HG03103 (cell line): ENCODE measurements around the gene NPBWR2.
A peak's percentile ranks its signal among the peaks of the same experiment; 100 is the strongest.
"Not testable (repeated sequence)": the region's sequence is repeated elsewhere in the genome, so short reads cannot be mapped to it uniquely, and the experiment has no call there.

ENCODE experiments used
- ATAC-seq: cut with Tn5 transposase; IDR thresholded peaks from one replicate; pipeline ENCODE4 v1.9.1; 2021; ENCODE audit warnings: low read depth; ENCODE audit not compliant: unreplicated experiment

Gene NPBWR2

GRCh38 chr20:64090165-64090564 is 17.2 kb downstream of the NPBWR2 start:
- no peak for ATAC-seq

GRCh38 chr20:64088586-64088985 is 18.8 kb downstream of the NPBWR2 start:
- not testable (repeated sequence) for ATAC-seq

DNA sequence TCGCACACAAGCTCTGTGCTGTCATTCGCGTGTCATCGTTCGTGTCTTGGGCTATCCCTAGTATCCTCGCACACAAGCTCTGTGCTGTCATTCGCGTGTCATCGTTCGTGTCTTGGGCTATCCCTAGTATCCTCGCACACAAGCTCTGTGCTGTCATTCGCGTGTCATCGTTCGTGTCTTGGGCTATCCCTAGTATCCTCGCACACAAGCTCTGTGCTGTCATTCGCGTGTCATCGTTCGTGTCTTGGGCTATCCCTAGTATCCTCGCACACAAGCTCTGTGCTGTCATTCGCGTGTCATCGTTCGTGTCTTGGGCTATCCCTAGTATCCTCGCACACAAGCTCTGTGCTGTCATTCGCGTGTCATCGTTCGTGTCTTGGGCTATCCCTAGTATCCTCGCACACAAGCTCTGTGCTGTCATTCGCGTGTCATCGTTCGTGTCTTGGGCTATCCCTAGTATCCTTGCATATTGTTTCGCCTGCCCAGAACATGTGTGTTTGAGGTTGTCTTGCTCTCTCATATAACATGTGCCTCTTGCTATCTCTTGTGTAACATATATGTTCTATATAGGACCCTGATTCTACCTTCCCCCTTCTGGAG is 20.0 kb downstream of the NPBWR2 start:
- ATAC-seq = not testable (repeated sequence)

DNA sequence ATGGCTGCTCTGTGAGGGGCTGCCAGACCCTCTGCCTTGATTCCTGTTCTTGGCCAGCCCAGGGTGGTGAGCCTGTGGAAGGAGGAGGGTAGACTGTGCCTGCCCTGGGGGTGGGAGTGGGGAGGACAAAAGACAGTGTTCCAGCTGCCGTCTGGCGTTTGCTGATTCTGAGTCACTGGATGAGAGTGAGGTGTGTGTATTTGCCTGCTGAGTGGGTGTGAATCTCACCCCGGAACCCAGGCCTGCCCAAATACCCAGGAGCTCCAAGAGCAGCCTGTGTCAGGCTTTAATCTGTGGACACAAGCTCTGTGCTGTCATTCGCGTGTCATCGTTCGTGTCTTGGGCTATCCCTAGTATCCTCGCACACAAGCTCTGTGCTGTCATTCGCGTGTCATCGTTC is 20.6 kb downstream of the NPBWR2 start:
- ATAC-seq = no peak

DNA sequence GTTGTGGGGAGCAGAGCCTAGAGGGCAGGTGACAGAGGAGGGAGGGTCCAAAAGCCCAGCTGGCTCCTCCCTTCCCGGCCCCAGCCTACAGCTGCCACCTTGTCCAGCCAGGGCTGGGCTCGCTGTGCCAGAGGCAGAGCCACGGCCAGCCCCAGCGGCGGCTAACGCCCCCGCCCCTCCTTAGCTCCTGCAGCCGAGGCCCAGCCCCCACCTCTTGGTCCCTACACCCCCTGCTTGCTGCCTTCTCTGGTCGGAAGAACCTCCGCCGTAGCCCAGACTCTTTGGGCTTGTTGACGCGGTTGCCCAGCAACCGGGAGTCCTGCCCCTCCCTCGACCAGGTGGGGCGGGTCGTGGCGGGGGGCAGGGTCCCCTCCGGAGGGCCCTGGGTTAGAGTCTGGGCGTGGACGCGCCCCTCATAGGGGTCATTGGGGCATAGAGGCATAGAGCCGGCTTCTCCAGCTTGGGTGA is 22.6 kb downstream of the NPBWR2 start:
- no peak for ATAC-seq

GRCh38 chr20:64083804-64084684 is 23.3 kb downstream of the NPBWR2 start, which contains the start of gene LKAAEAR1:
Gene LKAAEAR1 (minus strand): TSS chr20:64084398. CDS start chr20:64084219, 179 bp downstream.
- ATAC-seq = no peak

DNA sequence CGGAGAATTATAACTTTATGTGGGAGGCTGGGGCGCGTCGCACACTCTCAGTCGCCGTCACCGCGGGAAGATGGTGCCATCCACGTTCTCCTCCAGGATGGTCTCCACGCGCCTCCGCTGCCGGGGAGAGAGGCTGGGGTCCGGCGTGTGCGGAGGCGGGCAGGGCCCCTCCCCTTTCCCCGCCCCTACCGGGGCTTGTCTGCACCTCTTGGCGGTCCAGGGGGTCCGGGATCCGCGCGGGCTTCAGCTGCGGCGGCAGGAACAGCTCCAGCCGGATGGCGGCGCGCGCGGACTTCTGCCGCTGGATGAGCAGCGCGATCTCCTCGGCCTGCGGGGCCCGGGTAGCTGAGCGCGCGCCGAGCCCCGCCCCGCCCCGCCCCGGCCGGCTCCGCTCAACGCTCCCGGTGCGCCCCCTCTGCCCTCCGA is 24.0 kb downstream of the NPBWR2 start:
- ATAC-seq = no peak

DNA sequence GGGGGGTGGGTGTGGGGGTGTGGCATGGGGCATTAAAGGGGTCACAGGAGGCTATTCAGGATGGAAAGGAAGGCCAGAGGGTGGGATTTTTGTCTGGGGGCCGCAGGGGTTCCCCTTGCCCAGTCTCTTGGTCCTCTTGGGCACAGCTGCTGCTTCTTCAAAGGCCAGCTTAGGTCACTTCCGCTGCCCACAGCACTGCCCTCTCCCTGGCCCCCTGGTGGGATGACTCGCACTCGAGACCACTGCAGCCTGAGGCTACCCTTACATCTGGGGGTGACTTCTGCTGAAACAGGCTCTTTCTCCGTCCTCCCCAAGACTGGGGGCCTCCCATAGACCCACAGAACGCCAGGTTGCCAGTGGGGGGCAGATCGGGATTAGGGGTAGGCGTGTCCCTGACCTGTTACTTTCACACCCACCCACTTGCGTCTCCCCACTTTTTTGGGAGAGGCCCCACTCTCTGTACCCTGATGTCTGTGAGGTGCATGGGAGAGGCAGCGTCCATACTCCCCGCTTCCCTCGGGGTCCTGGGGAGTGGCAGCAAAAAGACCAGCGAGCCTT is 24.5 kb downstream of the NPBWR2 start:
- no peak for ATAC-seq

DNA sequence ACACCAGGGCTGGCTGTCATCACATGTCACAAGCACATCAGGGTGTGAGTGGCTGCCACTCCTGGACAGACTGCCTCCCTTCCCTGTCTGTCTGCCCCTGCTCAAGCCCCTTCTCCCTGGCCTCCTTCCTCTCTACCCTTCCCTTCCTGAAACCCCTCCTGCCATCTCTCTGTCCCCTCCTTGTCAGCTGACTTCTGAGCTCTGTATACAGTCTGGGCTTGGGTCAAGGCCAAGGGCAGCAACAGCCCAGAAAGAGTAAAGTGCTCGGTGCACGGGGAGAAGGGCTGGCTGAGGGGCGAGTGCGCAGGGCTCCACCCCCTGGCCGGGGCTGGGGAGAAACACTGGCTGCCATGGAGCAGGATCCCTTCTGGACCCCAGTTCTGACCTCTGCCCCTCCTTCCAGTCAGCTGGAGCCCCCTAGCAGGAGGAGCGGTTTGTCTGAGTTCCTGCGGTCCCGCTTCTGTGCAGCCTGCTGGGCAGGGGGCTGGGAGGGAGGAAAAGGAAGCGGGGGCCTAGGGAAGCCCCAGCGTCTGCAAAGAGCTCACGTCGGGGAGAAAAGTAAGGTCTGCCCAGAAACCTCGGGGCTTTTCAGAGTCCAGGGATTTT is 25.1 kb downstream of the NPBWR2 start:
- no peak for ATAC-seq

DNA sequence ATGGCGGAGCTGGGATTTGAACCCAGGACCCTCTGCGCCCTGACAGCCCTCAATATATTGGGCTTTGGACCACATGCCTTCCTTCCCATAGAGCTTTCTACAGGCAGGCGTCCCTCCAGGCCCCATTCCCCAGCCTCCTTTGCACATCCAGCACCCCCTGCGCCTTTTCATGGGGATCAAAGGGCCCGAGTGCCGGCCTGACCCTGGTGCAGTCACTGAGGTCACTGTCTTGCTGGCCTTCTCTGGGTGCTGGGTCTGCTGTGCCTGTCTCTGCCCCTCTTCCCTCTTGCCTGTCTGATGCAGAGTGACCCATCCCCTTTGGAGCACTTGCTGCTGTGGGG is 25.8 kb downstream of the NPBWR2 start:
- no peak for ATAC-seq

- no peak for ATAC-seq
Measured at GRCh38 chr20:64080813-64081623, 26.3 kb downstream of the NPBWR2 start.

DNA sequence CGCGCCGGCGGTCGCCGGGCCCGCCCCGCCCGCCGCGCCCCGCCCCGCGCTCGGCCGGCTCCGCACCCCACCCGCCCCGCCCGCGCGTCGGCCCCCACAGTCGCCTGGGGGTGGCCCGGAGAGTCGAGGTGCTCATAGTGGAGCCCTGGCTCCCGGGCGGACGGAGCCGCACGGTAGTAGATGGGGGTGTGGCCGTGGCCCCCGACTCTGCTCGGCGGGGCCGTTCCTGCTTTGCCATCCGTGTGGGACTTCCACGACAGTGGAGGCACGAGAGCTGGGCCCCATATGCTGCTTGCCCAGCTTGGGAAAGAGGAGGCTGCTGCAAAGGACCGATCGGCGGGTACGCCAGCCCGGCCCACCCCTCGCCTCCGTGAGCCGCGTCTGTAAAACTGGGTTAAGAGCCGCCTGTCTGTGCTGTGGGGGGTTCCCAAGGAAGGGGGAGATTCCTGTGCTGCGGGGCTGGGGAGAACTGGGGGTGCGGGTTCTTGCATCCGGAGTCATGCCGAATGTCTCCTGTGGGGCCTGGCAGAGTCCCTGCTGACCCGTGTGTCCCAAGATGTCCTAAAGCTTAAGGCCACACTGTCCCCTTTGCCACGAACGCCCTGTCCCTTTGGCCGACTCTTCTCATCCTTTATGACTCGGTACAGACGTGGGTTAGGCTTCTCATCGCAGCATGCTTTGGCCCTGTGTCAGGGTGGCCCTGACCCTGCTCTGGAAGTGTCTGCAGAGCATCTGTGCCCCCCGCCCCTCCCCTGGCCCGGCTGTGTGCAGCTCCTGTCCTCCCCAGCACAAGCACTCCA is 27.2 kb downstream of the NPBWR2 start, which contains the start of gene OPRL1:
OPRL1 (plus strand) TSS at position 70 of the 800 bp plus-strand sequence. CDS start 12,639 bp downstream, outside the sequence.
- ATAC-seq = no peak

- ATAC-seq = peak; percentile 33
Measured at GRCh38 chr20:64079273-64080012, 27.9 kb downstream of the NPBWR2 start, which contains the start of gene RGS19. Gene RGS19 (minus strand): TSS chr20:64079518. CDS start chr20:64076886, 2,632 bp downstream.

DNA sequence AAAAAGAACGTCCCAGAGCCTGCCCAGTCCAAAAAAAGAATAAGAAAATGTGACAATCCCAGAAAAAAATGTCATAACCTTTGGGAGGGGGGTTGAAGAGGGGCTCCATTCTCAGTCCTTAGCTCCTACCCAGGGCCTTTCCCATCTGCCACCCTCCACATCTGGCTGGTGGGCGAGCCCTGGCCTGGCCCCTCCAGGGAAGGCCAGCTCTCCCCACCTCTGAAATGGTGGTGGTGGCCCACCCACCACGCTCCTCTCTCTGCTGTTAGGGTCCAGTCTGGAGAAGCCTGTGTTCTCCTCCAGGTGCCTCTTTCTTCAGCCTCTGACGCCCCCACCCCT is 28.5 kb downstream of the NPBWR2 start:
- ATAC-seq = no peak

- no peak for ATAC-seq
Measured at GRCh38 chr20:64077876-64078551, 29.4 kb downstream of the NPBWR2 start.

DNA sequence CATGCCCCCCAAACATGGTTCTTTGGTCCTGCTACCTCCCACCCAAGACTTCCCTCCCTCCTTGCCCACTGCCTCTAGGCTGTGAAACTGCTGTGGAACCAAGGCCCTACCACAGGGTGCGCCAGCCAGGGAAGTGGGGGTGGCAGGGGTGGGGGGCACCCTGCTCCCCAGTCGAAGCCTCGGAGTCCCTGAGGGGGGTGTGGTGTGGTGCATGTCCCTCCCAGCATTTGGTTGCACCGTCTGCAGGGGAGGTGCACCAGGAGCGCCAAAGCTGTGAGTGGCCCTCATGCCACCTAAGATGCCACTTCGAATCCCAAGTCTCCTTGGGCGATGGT is 29.9 kb downstream of the NPBWR2 start:
- ATAC-seq = no peak

DNA sequence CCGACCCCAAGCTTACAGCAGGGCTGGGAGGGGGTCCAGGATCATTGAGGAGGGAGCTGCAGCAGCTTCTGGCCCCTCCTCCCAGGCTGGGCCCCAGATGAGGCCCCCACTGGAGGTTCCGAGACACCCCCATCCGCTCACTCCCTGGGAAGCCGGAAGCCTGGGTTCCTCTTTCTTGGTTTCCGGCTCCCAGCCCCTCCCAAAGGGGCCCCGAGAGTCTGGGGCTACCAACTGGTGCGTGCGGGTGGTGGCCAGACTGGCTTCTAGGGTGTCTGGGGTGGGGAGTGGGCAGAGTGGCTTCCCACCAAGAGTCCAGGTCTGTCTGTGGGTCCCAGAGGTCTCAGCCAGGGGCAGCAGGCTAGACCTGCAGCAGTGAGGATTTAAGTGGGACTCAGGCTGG is 30.3 kb downstream of the NPBWR2 start:
- ATAC-seq = no peak
